Measurements from ENCODE around the gene VPS11.
A peak's percentile ranks its signal among the peaks of the same experiment; 100 is the strongest.
"Not testable (repeated sequence)": the region's sequence is repeated elsewhere in the genome, so short reads cannot be mapped to it uniquely, and the experiment has no call there.

The VPS11 gene

DNA sequence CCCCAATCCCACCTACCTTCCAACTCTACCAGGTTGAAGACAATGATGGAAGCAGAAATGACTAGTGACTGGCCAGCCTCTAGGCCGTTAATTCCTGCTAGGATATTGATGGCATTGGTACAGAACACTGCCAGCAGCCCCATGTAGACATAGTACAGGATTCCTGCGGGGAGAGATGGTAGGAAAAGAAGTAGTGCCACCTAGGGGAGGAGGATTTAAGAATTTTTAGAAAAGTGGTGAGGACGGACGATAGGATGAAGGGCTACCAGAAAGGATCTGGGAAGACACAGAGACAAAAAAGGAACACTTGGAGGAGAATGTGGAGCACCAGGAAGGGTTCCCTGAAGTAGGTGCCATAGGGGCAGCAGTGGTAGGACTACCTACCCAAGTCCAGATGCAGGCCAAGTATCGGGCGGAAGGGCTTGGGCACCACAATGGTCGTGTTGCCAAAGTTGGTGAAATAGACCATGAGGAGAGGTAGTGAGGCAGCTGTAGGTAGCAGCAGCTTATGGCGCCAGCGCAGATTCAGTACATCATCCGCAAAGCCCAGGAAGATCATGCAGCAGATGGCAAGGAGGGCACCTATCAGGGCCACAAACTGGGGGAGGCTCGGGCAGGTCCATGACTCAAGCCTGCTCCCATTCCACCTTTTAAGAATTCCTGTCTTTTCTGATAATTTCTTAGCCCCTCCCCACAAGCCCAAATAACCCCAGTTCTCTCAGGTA, 32.8 kb downstream of the VPS11 start:
- H3K36me3 ChIP-seq (ENCODE audit: control insufficient read depth, low read length) = peaks cover 36% of the 10 kb centered on the region
- H3K27me3 ChIP-seq (ENCODE audit: control insufficient read depth, low read length) = no peaks in the 10 kb centered on the region
- H4K20me1 ChIP-seq (ENCODE audit: control insufficient read depth, insufficient read depth, low read depth, low read length) = no peaks in the 10 kb centered on the region
- TF ChIP-seq EZH2phosphoT487 (IDR thresholded peaks at IDR 0.05; ENCODE audit: borderline replicate concordance, low read length) = no peak
- TF ChIP-seq, protein P1, sequence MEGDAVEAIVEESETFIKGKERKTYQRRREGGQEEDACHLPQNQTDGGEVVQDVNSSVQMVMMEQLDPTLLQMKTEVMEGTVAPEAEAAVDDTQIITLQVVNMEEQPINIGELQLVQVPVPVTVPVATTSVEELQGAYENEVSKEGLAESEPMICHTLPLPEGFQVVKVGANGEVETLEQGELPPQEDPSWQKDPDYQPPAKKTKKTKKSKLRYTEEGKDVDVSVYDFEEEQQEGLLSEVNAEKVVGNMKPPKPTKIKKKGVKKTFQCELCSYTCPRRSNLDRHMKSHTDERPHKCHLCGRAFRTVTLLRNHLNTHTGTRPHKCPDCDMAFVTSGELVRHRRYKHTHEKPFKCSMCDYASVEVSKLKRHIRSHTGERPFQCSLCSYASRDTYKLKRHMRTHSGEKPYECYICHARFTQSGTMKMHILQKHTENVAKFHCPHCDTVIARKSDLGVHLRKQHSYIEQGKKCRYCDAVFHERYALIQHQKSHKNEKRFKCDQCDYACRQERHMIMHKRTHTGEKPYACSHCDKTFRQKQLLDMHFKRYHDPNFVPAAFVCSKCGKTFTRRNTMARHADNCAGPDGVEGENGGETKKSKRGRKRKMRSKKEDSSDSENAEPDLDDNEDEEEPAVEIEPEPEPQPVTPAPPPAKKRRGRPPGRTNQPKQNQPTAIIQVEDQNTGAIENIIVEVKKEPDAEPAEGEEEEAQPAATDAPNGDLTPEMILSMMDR (IDR thresholded peaks at IDR 0.05; ENCODE audit: low read depth, low read length, poor library complexity, severe bottlenecking) = peak; percentile 71
- H3K27ac ChIP-seq (ENCODE audit: low read depth, low read length) = peak overlapping the region; percentile 75
- H3K9me2 ChIP-seq (replicated peaks; ENCODE audit: control insufficient read depth, low read length) = no peaks in the 10 kb centered on the region
- no peaks in the 10 kb centered on the region for H3K9me3 ChIP-seq (ENCODE audit: control insufficient read depth, insufficient read depth, low read length)
- peaks cover 20% of the 10 kb centered on the region for H3F3A ChIP-seq (ENCODE audit: control insufficient read depth, insufficient read depth)
- H3K4me2 ChIP-seq (ENCODE audit: low read length) = peak overlapping the region; percentile 94
- H3K4me1 ChIP-seq (ENCODE audit: control insufficient read depth, low read length) = peaks cover 71% of the 10 kb centered on the region
- peak overlapping the region; percentile 83 for H3K4me3 ChIP-seq (ENCODE audit: low read length)
- peaks cover 62% of the 10 kb centered on the region for H3K79me2 ChIP-seq (ENCODE audit: control insufficient read depth, low read length)

DNA sequence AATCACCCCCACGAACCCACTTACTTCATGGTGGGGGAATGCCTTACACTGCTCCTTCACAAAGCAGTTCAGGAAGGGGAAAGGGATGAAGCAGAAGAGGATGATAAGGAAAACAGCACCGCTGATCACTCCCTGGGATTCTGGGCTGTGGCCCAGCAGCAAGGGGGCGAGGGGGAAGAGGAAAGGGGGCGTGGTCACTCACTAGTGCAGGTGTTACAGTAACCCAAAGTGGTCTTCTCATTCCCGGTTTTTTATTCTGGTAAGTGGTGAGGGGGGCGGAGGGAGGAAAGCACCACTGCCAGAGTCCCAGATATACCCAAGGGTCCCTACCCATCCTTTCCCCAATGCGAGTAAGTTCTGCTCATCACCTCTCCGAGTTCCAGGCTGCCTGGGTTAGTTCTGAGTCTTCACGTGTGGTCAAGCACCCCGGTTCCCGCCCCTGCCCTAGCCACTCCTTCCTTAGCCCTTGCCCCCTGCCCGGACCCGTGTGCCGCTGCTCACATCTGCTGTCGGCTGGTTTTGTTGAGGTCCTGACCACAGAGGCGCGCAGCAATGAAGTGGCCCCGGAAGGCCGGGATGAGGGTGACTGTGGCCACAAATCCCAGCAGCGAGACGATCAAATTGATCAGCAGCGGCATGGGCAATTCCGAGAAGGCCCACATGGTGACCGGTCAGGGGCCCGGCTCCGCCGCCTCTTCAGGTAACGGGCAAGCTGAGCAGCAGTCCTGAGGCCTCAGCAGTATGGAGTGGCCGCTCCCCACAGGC, 33.6 kb downstream of the VPS11 start:
- Histone ChIP-seq H3K4me3 (ENCODE audit: low read length) (peak overlapping the region; percentile 83), H3K79me2 (ENCODE audit: control insufficient read depth, low read length) (peaks cover 57% of the 10 kb centered on the region), H3K9me3 (ENCODE audit: control insufficient read depth, insufficient read depth, low read length) (no peaks in the 10 kb centered on the region), H3K9me2 (replicated peaks; ENCODE audit: control insufficient read depth, low read length) (no peaks in the 10 kb centered on the region), H3K4me2 (ENCODE audit: low read length) (peak overlapping the region; percentile 94), H3F3A (ENCODE audit: control insufficient read depth, insufficient read depth) (peaks cover 20% of the 10 kb centered on the region), H4K20me1 (ENCODE audit: control insufficient read depth, insufficient read depth, low read depth, low read length) (no peaks in the 10 kb centered on the region), H3K27ac (ENCODE audit: low read depth, low read length) (peak overlapping the region; percentile 75), H3K4me1 (ENCODE audit: control insufficient read depth, low read length) (peaks cover 72% of the 10 kb centered on the region), H3K36me3 (ENCODE audit: control insufficient read depth, low read length) (peaks cover 32% of the 10 kb centered on the region), H3K27me3 (ENCODE audit: control insufficient read depth, low read length) (no peaks in the 10 kb centered on the region)
- TF ChIP-seq, protein P1 (IDR thresholded peaks at IDR 0.05; ENCODE audit: low read depth, low read length, poor library complexity, severe bottlenecking) = no peak
- TF ChIP-seq EZH2phosphoT487 (IDR thresholded peaks at IDR 0.05; ENCODE audit: borderline replicate concordance, low read length) = no peak

DNA sequence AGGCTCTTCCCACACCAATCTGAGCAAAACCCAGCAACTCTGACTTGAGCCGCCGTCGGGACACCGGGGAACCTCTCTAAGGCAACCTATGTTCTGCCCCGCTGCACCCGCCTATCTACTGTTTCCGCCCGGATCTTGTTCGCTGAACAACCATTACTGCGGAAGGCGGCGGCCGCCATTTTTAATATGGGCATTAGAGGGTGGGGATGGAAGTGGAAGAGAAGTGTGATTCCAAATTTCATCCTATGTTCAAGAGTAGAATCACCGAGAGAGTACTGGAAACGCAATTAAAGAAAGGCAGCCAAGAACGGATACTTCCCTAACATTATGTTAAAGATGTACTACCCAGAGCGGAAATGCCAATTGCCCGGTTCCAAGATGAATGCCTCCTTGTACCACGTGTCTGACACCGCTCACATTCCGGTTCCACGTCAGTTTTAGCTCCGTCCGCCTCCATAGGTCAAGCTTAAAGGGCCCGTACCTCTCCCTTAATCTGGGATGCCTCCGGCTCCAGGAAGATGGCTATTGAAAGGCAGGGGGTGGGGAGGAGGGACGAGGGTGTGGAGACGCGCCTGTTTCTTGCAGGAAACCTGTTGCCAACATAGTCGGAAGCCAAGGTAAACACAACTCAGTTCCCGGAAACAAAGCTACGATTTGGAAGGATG, 34.3 kb downstream of the VPS11 start, which contains the start of gene DPAGT1:
Gene DPAGT1, minus strand, starts transcription at position 95 of the 665 bp plus-strand sequence. CDS start 198 bp downstream, outside the sequence.
- H3K4me1 ChIP-seq (ENCODE audit: control insufficient read depth, low read length) = peaks cover 72% of the 10 kb centered on the region
- peak within 1 kb of the TSS; percentile 94 for H3K4me2 ChIP-seq (ENCODE audit: low read length)
- H3K4me3 ChIP-seq (ENCODE audit: low read length) = peak within 1 kb of the TSS; percentile 83
- H4K20me1 ChIP-seq (ENCODE audit: control insufficient read depth, insufficient read depth, low read depth, low read length) = no peaks in the 10 kb centered on the region
- H3K79me2 ChIP-seq (ENCODE audit: control insufficient read depth, low read length) = peaks cover 50% of the 10 kb centered on the region
- H3K9me3 ChIP-seq (ENCODE audit: control insufficient read depth, insufficient read depth, low read length) = no peaks in the 10 kb centered on the region
- H3K36me3 ChIP-seq (ENCODE audit: control insufficient read depth, low read length) = peaks cover 25% of the 10 kb centered on the region
- no peak for TF ChIP-seq EZH2phosphoT487 (IDR thresholded peaks at IDR 0.05; ENCODE audit: borderline replicate concordance, low read length)
- TF ChIP-seq, protein P1 (IDR thresholded peaks at IDR 0.05; ENCODE audit: low read depth, low read length, poor library complexity, severe bottlenecking) = no peak
- no peaks in the 10 kb centered on the region for H3K27me3 ChIP-seq (ENCODE audit: control insufficient read depth, low read length)
- no peaks in the 10 kb centered on the region for H3K9me2 ChIP-seq (replicated peaks; ENCODE audit: control insufficient read depth, low read length)
- H3F3A ChIP-seq (ENCODE audit: control insufficient read depth, insufficient read depth) = peaks cover 20% of the 10 kb centered on the region
- H3K27ac ChIP-seq (ENCODE audit: low read depth, low read length) = peak within 1 kb of the TSS; percentile 75

DNA sequence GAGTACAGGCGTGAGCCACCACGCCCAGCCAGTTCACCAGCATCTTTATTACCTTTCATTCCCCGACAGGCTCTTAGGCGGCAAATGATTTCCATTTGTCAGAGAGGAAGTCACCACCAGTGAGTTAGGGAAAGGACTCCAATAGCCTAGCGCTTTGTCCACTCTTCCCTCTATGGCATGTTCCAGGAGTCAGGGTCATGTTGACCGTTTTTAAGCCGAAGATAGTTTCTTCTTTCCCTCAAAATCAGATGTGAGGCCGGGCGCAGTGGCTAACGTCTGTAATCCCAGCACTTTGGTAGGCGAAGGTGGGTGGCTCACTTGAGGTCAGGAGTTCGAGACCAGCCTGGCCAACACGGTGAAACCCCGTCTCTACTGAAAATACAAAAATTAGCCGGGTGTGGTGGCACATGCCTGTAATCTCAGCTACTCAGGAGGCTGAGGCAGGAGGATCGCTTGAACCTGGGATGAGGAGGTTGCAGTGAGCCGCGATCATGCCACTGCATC, 35.6 kb downstream of the VPS11 start:
- Histone ChIP-seq H3K79me2 (ENCODE audit: control insufficient read depth, low read length) (peaks cover 49% of the 10 kb centered on the region), H3K36me3 (ENCODE audit: control insufficient read depth, low read length) (peaks cover 18% of the 10 kb centered on the region), H3F3A (ENCODE audit: control insufficient read depth, insufficient read depth) (peaks cover 20% of the 10 kb centered on the region), H3K27ac (ENCODE audit: low read depth, low read length) (peak overlapping the region; percentile 75; the same call in 1 of the 2 replicates), H3K4me1 (ENCODE audit: control insufficient read depth, low read length) (peaks cover 61% of the 10 kb centered on the region), H3K4me3 (ENCODE audit: low read length) (peak overlapping the region; percentile 83), H3K4me2 (ENCODE audit: low read length) (peak overlapping the region; percentile 94)
- H3K27me3 ChIP-seq (ENCODE audit: control insufficient read depth, low read length); H3K9me2 ChIP-seq (replicated peaks; ENCODE audit: control insufficient read depth, low read length); H4K20me1 ChIP-seq (ENCODE audit: control insufficient read depth, insufficient read depth, low read depth, low read length); H3K9me3 ChIP-seq (ENCODE audit: control insufficient read depth, insufficient read depth, low read length): not testable (repeated sequence)

All from DOHH2 (cell line).